Epithelial cell of proximal tubule (primary cell): ENCODE data around the gene RBM14. TPM values are rescaled to one million over a fixed set of nuclear protein-coding genes. Genes with fewer than 3 reads are reported as not detected.

Source experiments
- DNase-seq: peaks from one replicate; pipeline ENCODE4 v3.0.0-alpha.2; 2011; ENCODE audit warnings: low read depth
- H3K4me3 ChIP-seq: 2 replicates; pipeline ENCODE4 v1.5.1; 2011; ENCODE audit warnings: low read depth, mild to moderate bottlenecking, low read length
- total RNA-seq: library from RNA; depleted of rRNA; stranded (reverse); fragments of >200 nt; gene quantifications from 2 replicates; pipeline ENCODE4 v1.2.3, GENCODE V29; 2015
- TF ChIP-seq, protein P1 (sequence below): conservative IDR thresholded peaks from 2 replicates; pipeline ENCODE4 v1.5.1; 2012; ENCODE audit warnings: low read depth, mild to moderate bottlenecking, low read length

Gene RBM14
- total RNA-seq, 1 donor from 2014 or later = 40.4 TPM

DNA sequence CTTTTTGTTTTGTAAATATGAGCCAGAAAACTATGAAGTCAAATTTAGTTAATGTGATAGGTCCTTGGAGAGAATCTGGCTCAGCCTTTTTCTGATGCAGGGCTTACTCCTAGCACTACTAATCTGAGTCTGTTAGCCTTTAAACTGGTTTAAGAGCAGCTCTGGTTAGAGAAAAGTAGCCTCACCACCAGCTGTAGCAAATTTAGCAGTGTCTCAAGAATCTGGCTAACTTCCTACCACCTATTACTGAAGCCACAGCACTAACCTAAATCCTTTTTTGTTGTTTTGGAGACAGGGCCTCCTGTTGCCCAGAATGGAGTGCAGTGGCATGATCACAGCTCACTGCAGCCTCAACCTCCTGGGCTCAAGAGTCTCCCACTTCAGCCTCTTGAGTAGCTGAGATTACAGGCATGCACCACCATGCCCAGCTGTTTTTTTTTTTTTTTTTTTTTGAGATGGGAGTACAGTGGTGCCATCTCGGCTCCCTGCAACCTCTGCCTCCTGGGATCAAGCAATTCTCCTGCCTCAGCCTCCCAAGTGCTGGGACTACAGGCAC, 47.4 kb downstream of the RBM14 start:
- TF ChIP-seq, protein P1, sequence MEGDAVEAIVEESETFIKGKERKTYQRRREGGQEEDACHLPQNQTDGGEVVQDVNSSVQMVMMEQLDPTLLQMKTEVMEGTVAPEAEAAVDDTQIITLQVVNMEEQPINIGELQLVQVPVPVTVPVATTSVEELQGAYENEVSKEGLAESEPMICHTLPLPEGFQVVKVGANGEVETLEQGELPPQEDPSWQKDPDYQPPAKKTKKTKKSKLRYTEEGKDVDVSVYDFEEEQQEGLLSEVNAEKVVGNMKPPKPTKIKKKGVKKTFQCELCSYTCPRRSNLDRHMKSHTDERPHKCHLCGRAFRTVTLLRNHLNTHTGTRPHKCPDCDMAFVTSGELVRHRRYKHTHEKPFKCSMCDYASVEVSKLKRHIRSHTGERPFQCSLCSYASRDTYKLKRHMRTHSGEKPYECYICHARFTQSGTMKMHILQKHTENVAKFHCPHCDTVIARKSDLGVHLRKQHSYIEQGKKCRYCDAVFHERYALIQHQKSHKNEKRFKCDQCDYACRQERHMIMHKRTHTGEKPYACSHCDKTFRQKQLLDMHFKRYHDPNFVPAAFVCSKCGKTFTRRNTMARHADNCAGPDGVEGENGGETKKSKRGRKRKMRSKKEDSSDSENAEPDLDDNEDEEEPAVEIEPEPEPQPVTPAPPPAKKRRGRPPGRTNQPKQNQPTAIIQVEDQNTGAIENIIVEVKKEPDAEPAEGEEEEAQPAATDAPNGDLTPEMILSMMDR = no peak
- DNase-seq = no peak
- no peak overlapping the region for H3K4me3 ChIP-seq

DNA sequence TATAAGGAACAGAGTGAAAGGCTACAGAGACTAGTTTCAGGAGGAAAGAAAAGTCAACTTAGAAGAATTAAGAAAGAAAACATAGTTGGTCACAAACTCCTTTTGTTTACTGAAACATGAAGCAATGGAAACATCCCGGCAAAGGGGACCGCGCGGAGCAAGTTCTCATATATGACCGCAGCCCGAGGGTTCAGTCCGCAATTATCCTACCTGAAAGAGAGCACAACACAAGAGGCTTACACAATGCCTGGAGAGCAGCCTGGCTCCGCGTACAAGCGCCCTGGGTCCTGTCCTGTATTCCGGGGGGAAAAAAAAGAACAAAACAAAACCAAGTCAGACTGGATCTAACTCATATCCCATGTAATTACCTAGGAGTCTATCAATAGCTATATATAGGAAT, 48.9 kb downstream of the RBM14 start:
- H3K4me3 ChIP-seq = no peak overlapping the region
- TF ChIP-seq, protein P1 = no peak
- no peak for DNase-seq

GRCh38 chr11:66670816-66671215, 54.4 kb downstream of the RBM14 start:
- no peak overlapping the region for H3K4me3 ChIP-seq
- TF ChIP-seq, protein P1 = no peak
- DNase-seq = no peak

- H3K4me3 ChIP-seq = no peak overlapping the region
- DNase-seq = no peak
- TF ChIP-seq, protein P1 = no peak
Observed at GRCh38 chr11:66674964-66675602, 58.7 kb downstream of the RBM14 start.

GRCh38 chr11:66676282-66676919, 60.0 kb downstream of the RBM14 start:
- TF ChIP-seq, protein P1 = no peak
- H3K4me3 ChIP-seq = peak overlapping the region; percentile 73
- DNase-seq = no peak

Other genes with a start within 250 kb of the RBM14 start
- 6.6 and 12.3 TPM in 2 replicates for gene SLC29A2, start 244.9 kb upstream of the RBM14 start, total RNA-seq
- not detected in 2 replicates for gene NPAS4, start 195.6 kb upstream of the RBM14 start, total RNA-seq
- gene MRPL11, start 177.8 kb upstream of the RBM14 start, total RNA-seq = 85.3 TPM in 2 replicates
- gene PELI3, start 149.7 kb upstream of the RBM14 start, total RNA-seq = 3.5 and 3.6 TPM in 2 replicates
- 88.8 and 106 TPM in 2 replicates for gene DPP3, start 136.2 kb upstream of the RBM14 start, total RNA-seq
- gene BBS1, start 106.0 kb upstream of the RBM14 start, total RNA-seq = 20.0 and 43.6 TPM in 2 replicates
- 15.0 and 17.8 TPM in 2 replicates for gene ZDHHC24, start 70.6 kb upstream of the RBM14 start, total RNA-seq
- not detected in 2 replicates for gene ACTN3, start 69.7 kb upstream of the RBM14 start, total RNA-seq
- gene CTSF, start 48.0 kb upstream of the RBM14 start, total RNA-seq = 6.7 and 15.2 TPM in 2 replicates
- gene CCDC87, start 23.6 kb upstream of the RBM14 start, total RNA-seq = 0.14 and 0.52 TPM in 2 replicates
- 19.4 and 22.1 TPM in 2 replicates for gene CCS, start 23.4 kb upstream of the RBM14 start, total RNA-seq
- gene RBM4, start 22.1 kb downstream of the RBM14 start, total RNA-seq = 105 and 133 TPM in 2 replicates
- gene RBM4B, start 61.3 kb downstream of the RBM14 start, total RNA-seq = 4.0 and 17.3 TPM in 2 replicates
- gene SPTBN2, start 112.6 kb downstream of the RBM14 start, total RNA-seq = 63.9 and 78.9 TPM in 2 replicates
- 41.7 and 42.9 TPM in 2 replicates for gene RCE1, start 226.8 kb downstream of the RBM14 start, total RNA-seq
- gene LRFN4, start 240.4 kb downstream of the RBM14 start, total RNA-seq = 37.9 and 50.5 TPM in 2 replicates